ENCODE results near the gene NPAS3. TPM values are rescaled to one million over a fixed set of nuclear protein-coding genes. Genes with fewer than 3 reads are reported as not detected.

NPAS3 gene
- total RNA-seq, 1 experiment from 2014 or later: not detected

DNA sequence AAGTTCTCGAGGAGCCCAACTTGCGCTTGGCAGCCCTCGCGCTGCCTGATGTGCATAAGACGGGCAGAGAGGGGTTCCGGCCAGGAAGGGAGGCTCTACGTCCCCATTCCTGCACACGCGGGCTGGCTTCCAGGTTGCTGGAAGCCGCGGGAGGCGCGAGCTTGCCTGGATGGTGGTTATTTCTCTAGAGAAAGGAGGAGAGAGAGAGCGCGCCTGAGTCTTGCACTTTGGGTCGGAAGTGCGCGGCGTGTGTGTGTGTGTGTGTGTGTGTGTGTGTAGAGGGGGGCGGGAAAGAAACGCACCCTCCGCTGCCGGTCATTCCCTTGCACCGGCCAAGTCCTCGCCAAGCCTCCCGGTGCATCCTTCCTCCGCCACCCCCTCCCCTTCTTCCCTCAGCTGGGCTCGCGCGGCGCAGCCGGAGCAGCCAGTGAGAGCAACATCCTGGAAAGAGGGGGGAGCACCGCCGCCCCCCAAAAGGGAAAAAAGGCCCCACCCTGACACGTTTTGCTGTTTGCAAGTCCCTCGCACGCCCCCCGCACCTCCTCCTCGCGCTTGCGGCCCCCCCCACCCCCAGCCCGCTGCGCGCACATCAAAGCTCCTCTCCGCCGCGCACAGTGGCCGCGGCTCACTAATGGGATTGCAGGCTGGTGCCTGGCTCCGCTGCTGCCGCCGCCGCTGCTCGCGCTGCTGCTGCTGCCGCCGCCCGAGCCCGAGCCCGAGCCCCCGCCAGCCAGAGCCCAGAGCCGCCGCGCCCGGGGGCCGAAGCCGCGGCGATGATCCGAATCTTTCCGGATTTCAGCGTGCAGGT is 4.4 kb upstream of the NPAS3 start:
- H3K36me3 ChIP-seq (ENCODE audit: control insufficient read depth in 1 of 2, insufficient read depth in 2 of 2, low read length in 2 of 2): no peaks in the 10 kb centered on the region
- ChIA-PET POLR2A (no interaction called here), RAD21 (ENCODE audit: low non-redundant PET in 1 of 2, low total read pairs in 2 of 2, uncharacterized antibody in 2 of 2, unreplicated experiment in 2 of 2) (no interaction called here), CTCF (no interaction called here)
- H4K20me1 ChIP-seq (ENCODE audit: insufficient read depth): no peaks in the 10 kb centered on the region
- no peaks in the 10 kb centered on the region for H3K27me3 ChIP-seq (ENCODE audit: insufficient read depth, low read length)
- H3K27ac ChIP-seq (ENCODE audit: low read depth, low read length): no peak overlapping the region
- DNase-seq (ENCODE audit: low read depth, low spot score) (no peak), ATAC-seq (no peak)
- H3K4me1 ChIP-seq (ENCODE audit: control insufficient read depth in 1 of 2, insufficient read depth in 2 of 2, low read length in 2 of 2): no peaks in the 10 kb centered on the region
- H3K79me2 ChIP-seq (ENCODE audit: insufficient read depth, low read length): no peaks in the 10 kb centered on the region
- no peak overlapping the region for H3K9ac ChIP-seq (ENCODE audit: low read length)
- H3K9me3 ChIP-seq (ENCODE audit: control insufficient read depth in 1 of 2, insufficient read depth in 1 of 2, low read depth in 1 of 2, low read length in 2 of 2): 0 out of 4 replicates have a peak, but pooled peaks cover 3 to 5% of the 10 kb centered on the region in 2 experiments
- H2AFZ ChIP-seq (ENCODE audit: low read depth, low read length, poor library complexity, severe bottlenecking): no peak overlapping the region
- no peak overlapping the region for H3K4me3 ChIP-seq (replicated peaks in 1 of 2; ENCODE audit: low read depth in 1 of 2, low read length in 2 of 2)
- intact Hi-C loops (cut with micrococcal nuclease): no loop called here
- no peaks in the 10 kb centered on the region for H3K9me2 ChIP-seq (ENCODE audit: insufficient read depth)
- no TSS peak for BruUV-seq (replicated peaks)
- no peak overlapping the region for H3K4me2 ChIP-seq (ENCODE audit: low read length)
- no peak for TF ChIP-seq ZBTB33 (IDR thresholded peaks at IDR 0.05; ENCODE audit: extremely low read depth, insufficient replicate concordance, low read length)
- TF ChIP-seq YY1 (IDR thresholded peaks at IDR 0.05; ENCODE audit: extremely low read depth, insufficient replicate concordance, low read depth, low read length): no peak
- TF ChIP-seq SRF (IDR thresholded peaks at IDR 0.05; ENCODE audit: low read depth): no peak
- no peak for TF ChIP-seq RAD21 (IDR thresholded peaks at IDR 0.05; ENCODE audit: low read depth)
- TF ChIP-seq EZH2phosphoT487 (IDR thresholded peaks at IDR 0.05; ENCODE audit: borderline replicate concordance): no peak
- no peak for TF ChIP-seq POLR2AphosphoS5 (IDR thresholded peaks at IDR 0.05; ENCODE audit: low read depth, low read length)
- TF ChIP-seq, protein P1, sequence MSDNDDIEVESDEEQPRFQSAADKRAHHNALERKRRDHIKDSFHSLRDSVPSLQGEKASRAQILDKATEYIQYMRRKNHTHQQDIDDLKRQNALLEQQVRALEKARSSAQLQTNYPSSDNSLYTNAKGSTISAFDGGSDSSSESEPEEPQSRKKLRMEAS (IDR thresholded peaks at IDR 0.05): no peak
- TF ChIP-seq CEBPB (IDR thresholded peaks at IDR 0.05; ENCODE audit: low read depth): no peak
- TF ChIP-seq CBX3 (IDR thresholded peaks at IDR 0.05; ENCODE audit: low read depth): no peak
- TF ChIP-seq ELF1 (IDR thresholded peaks at IDR 0.05; ENCODE audit: borderline replicate concordance, low read depth): no peak
- no peak for TF ChIP-seq EGR1 (IDR thresholded peaks at IDR 0.05; ENCODE audit: low read depth)
- TF ChIP-seq ATF3 (IDR thresholded peaks at IDR 0.05): no peak
- no peak for TF ChIP-seq EZH2 (IDR thresholded peaks at IDR 0.05)
